Stimulated activated naive CD8-positive, alpha-beta T cell treated with anti-CD3 and anti-CD28 coated beads, Interleukin-15, amount 100 ng/mL, for 72 hours (primary cell): ENCODE results near the gene MAD1L1.
A peak's percentile ranks its signal among the peaks of the same experiment; 100 is the strongest.

Source experiments
- ATAC-seq: fragments of 150-1000 bp; cut with Tn5 transposase; 2 replicates; pipeline ENCODE4 v1.10.0; 2021; ENCODE audit warnings: mild to moderate bottlenecking, moderate library complexity
- DNase-seq, 2 donors: peaks; one replicate each; pipeline ENCODE4 v3.0.0; 2021 to 2022
- H3K27ac Mint-ChIP-seq, 2 donors: one replicate each; pipeline ENCODE4 v1.8.0; 2022; ENCODE audit warnings: mild to moderate bottlenecking in 2 of 2, mixed read lengths in 2 of 2, moderate library complexity in 2 of 2
- H3K27me3 Mint-ChIP-seq: one replicate; pipeline ENCODE4 v1.8.0; 2022; ENCODE audit warnings: mixed read lengths
- H3K4me1 Mint-ChIP-seq: one replicate; pipeline ENCODE4 v1.8.0; 2022; ENCODE audit warnings: mild to moderate bottlenecking, mixed read lengths
- H3K4me3 Mint-ChIP-seq, 2 donors: one replicate each; pipeline ENCODE4 v1.8.0; 2022; ENCODE audit warnings: mild to moderate bottlenecking in 2 of 2, mixed read lengths in 2 of 2, moderate library complexity in 1 of 2
- H3K9me3 Mint-ChIP-seq, 2 donors: one replicate each; pipeline ENCODE4 v1.8.0; 2022; ENCODE audit warnings: mixed read lengths in 2 of 2

Gene MAD1L1

DNA sequence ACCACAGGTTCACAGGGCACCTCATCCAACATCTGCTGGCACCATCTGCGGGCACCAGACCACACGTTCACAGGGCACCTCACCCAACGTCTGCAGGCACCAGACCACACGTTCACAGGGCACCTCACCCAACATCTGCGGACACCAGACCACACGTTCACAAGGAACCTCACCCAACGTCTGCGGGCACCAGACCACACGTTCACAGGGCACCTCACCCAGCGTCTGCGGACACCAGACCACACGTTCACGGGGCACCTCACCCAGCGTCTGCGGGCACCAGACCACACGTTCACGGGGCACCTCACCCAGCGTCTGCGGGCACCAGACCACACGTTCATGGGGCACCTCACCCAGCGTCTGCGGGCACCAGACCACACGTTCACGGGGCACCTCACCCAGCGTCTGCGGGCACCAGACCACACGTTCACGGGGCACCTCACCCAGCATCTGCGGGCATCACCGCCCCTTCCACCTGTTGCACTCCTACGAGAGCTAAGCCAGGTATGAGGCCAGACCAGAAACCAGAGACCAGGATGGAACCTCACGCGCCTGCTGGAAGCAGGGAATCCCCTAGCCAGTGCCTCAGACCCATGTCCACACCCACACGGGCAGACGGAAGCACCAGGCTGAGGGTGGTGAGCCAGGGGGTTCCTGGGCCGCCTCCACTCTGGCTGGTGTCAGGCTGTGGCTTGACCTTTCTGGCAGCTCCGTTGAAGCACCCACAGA, 182.8 kb downstream of the MAD1L1 start:
- ATAC-seq: peak; percentile 80
- Mint-ChIP-seq H3K27ac (no peak overlapping the region), H3K4me3 (no peak overlapping the region), H3K27me3 (no peaks in the 10 kb centered on the region), H3K4me1 (peaks cover 30% of the 10 kb centered on the region), H3K9me3 (no peaks in the 10 kb centered on the region)
- DNase-seq: peak; percentile 38 to 46

DNA sequence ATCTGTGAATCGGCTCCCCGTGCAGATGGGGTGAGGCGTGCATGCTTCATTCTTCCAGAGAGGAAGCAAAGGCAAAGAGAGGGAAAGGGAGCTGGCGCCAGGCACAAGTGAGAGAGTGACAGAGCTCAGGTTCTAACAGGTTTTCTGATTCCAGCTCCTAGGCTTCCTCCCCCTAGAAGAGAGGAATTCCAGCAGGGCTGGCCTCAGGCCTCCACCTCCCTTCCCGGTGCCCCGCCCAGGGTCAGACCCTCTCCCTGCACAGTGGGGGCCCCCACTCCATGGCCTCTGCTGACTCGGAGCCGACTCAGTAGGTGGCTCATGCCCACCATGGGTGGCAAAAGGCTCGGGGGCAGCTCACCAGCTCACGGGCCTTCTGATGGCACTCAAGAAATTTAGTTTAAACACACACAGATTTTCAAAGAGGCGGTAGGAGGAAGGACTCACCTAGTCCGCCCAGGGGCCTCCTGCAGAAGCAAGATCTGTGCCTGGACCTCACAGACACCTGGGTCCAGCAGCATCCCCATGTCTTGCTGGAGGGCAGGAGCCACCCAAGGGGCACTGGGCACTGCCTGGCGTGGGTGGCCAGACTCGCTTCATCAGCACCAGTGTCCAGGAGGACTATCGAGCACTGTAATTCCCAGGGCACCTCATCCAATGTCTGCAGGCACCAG, 183.5 kb downstream of the MAD1L1 start:
- ATAC-seq (no peak), DNase-seq (no peak)
- Mint-ChIP-seq H3K27me3 (no peaks in the 10 kb centered on the region), H3K4me1 (peaks cover 30% of the 10 kb centered on the region), H3K9me3 (no peaks in the 10 kb centered on the region), H3K27ac (no peak overlapping the region), H3K4me3 (no peak overlapping the region)

DNA sequence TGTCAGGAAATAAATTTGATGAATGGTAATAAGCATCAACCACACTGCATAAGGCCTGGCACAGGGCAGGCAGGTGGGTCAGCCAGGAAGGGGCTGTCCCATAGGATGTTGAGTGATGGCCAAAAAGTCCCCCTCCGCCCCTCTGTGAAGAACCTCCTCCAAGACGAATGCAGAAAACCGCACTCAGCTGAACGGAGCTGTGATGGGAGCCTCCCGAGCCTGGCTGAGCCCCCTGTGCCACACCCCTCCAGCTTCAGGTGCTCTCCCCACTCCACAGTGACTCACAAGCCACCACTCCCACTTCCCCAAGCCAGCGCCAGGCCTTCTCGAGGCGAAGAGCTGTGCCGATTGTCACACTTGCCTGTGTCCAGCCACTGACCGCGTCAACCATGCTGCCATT, 184.2 kb downstream of the MAD1L1 start:
- Mint-ChIP-seq H3K27ac (no peak overlapping the region), H3K4me1 (peaks cover 30% of the 10 kb centered on the region), H3K9me3 (no peaks in the 10 kb centered on the region), H3K4me3 (no peak overlapping the region), H3K27me3 (no peaks in the 10 kb centered on the region)
- DNase-seq (no peak), ATAC-seq (no peak)

DNA sequence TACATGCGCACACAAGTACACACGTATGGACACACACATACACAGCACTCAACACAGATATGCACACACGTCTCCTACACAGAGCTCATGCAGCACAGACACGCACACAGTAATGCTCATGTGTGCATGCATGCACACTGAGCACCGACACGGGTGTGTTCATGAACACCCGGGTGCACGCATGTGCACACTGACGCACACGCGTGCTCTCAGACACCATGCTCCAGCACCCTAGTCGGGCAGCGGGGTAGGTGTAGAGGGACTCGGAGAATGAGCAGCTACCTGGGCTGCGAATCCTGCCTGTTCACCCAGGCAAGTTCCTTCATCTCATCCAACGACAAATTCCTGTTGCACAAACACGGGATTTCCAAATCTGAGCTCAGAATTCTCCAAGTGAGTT, 184.7 kb downstream of the MAD1L1 start:
- ATAC-seq (no peak), DNase-seq (no peak)
- Mint-ChIP-seq H3K4me3 (no peak overlapping the region), H3K27me3 (no peaks in the 10 kb centered on the region), H3K9me3 (no peaks in the 10 kb centered on the region), H3K4me1 (peaks cover 30% of the 10 kb centered on the region), H3K27ac (no peak overlapping the region)

DNA sequence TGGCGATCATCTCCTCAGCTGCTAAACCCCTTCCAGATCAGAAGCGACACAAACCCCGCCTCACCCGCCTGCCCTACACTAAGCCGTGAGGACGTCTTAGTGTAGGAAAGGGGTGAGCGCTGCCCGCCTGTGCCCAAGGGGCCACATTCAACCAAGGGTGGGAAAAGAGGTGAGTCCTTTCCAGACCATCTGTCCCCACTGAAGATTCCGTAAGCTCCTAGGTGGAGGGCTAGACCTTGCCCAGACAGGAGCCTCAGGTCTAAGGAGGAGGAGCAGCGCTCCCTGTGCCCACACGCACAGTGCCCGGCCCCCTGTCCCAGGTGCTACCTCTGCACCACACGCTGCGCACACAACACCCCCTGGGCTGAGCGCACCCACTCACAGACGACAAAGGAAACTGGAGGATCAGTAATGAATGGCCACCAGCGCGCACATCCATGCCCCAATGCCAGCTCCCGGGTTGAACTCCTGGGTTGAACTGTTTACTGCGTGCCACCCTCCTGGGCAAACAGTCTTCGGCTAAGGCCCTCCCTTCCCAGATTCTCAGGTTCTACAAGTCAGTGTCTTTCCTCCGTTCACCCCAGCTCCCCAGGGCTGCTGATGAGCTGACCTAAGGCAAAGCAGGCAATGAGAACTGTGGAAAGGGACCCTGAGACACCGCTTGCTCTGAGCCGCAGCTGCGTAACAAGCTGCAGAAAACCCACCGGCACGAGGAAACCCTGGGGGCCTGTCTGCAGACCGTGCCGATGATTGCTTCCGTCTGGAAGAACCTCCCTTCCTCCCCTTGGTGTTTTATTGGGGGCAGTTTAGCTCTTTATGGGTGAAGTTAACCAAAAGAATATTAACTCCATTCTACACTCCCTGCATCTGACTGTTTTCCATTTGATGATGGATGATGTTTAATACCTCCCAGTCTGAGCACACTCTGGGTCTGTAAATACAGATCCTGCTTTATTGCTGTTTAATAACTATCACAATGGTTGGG, 185.9 kb downstream of the MAD1L1 start:
- no peaks in the 10 kb centered on the region for H3K27me3 Mint-ChIP-seq
- H3K27ac Mint-ChIP-seq: no peak overlapping the region
- no peaks in the 10 kb centered on the region for H3K9me3 Mint-ChIP-seq
- no peak for DNase-seq
- no peak overlapping the region for H3K4me3 Mint-ChIP-seq
- no peak for ATAC-seq
- H3K4me1 Mint-ChIP-seq: peaks cover 35% of the 10 kb centered on the region

DNA sequence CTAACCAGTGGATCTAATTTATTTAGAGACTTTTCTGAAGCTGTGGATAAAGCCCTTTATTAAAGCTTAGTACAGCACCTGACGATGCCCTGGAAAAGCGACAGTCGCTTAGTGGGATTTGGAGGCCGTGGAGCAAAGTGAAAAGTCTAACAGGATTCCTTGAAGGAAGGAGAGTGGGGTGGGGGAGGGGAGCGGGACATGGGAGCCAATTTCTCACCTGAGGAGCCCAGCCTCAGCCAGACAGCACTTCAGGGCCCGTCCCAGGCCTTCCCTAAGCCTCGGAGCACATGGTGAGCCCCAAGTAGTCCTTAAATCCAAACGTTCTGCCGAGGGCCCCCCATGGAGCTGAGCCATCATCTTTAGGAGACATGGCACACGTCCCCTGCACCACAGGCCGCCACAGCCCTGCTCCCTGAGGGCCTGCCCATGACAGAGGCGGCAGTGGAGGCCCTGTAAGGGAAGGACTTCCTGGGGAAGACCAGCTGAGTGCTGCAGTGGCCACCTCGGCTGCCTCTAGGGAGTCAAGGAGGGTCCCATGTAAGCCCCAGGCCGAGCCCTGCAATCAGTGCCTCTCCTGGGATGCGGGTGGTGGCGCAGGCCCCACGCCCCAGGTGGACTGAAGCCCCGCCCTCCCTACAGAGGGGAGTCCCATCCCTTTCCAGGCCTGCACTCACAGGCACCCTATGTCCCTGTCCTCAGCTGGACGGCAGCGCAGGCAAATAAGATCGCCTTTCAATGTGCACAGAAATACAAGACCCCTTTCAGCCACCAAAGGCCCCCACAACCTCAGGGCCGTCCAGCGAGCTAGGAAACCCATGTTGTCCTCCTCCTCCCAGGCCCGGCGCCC, 187.0 kb downstream of the MAD1L1 start:
- H3K4me3 Mint-ChIP-seq: no peak overlapping the region
- no peaks in the 10 kb centered on the region for H3K27me3 Mint-ChIP-seq
- no peak overlapping the region for H3K27ac Mint-ChIP-seq
- ATAC-seq: no peak
- H3K9me3 Mint-ChIP-seq: no peaks in the 10 kb centered on the region
- DNase-seq: no peak
- H3K4me1 Mint-ChIP-seq: peaks cover 39% of the 10 kb centered on the region

DNA sequence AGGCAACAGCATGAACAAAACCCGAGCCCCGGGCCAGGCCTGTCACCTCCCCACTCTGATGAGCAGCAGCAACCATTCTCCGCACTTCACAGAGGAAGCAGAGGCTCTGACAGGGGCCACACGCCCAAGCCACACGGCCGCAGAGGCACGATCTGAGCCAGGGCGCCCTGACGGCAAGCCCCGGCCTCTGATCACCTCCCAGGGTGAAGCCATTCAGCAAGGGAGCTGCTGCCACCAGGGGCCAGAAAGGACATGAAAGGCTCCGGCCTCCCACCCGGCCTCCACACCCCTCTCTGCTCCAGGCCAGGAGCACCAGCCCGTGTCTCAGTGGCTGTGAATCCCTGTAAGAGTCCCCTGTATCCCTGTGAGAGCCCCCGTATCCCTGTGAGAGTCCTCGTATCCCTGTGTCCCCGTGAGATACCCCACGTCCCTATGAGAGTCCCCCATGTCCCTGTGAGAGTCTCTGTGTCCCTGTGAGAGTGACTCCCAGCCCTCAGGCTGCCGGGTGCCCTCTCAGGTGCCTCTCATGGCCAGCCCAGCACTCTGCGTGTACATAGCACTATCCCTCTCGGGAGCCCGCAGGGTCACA, 187.8 kb downstream of the MAD1L1 start:
- Mint-ChIP-seq H3K4me3 (no peak overlapping the region), H3K27ac (no peak overlapping the region), H3K27me3 (no peaks in the 10 kb centered on the region), H3K4me1 (peaks cover 39% of the 10 kb centered on the region), H3K9me3 (no peaks in the 10 kb centered on the region)
- DNase-seq: no peak
- ATAC-seq: no peak

DNA sequence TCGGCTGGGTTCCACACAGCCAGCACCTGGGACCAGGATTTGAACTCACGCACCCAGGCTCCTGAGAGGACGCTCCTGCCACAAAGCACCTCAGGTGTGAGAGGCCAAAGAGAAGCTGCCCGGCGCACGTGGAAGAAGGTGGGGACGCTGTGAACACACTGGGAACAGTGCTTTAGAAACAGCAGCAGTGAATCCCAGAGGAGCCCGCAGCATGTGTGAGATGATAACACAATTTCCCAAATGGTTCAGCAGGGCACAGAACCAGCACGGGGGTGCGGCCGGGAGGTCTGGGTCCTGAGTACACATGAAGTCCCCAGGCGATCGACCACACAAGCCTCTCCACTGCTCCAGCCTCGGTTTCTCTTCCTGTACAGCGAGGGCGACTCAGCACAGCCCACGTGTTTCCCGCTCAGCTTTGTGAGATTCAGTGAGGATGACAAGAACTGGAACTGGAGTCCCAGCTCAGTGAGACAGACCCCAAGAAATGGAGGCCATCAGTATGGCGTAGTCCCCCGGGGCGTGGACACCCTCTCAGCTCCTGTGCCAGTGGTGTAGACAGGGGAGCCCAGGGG, 188.3 kb downstream of the MAD1L1 start:
- no peak overlapping the region for H3K27ac Mint-ChIP-seq
- no peaks in the 10 kb centered on the region for H3K9me3 Mint-ChIP-seq
- H3K27me3 Mint-ChIP-seq: no peaks in the 10 kb centered on the region
- H3K4me1 Mint-ChIP-seq: peaks cover 39% of the 10 kb centered on the region
- H3K4me3 Mint-ChIP-seq: no peak overlapping the region
- DNase-seq: no peak
- no peak for ATAC-seq

DNA sequence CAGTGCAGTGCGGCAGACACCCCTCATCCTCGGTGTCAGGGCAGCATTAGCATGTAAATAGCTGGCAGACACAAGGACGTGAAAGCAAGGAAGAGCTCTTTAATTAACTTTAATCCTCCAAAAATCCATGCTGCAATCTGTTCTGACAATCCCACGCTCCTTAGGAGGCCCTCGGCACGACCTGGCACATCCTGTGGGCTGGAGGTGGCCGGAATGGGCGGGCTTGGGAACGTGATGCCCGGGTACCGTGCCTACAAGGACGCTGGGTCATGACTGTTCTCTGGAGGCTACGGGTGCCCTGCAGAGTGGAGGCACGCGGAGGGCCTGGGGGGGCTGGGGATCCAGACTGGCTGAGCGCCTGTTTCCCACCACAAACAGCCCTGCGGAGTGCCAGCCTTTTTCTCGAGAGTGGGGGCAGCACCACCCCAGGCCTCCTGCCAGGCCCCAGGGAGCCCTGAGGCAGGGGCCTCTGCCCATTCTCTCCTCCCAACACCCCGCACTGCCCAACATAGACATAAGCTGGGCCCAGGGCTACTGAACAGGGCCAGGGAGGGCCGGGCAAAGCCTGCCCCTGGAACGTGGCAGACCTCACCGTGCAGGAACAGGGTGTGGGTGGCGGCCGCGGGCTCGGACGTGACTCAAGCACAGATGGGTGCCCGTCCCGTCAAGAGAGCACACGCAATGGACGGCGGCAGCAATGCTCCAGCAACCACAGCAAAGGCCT, 189.3 kb downstream of the MAD1L1 start:
- Mint-ChIP-seq H3K9me3 (no peaks in the 10 kb centered on the region), H3K4me1 (peaks cover 39% of the 10 kb centered on the region), H3K27ac (peak overlapping the region in 1 of 2 donors; percentile 29), H3K4me3 (no peak overlapping the region), H3K27me3 (no peaks in the 10 kb centered on the region)
- ATAC-seq (no peak), DNase-seq (no peak)

DNA sequence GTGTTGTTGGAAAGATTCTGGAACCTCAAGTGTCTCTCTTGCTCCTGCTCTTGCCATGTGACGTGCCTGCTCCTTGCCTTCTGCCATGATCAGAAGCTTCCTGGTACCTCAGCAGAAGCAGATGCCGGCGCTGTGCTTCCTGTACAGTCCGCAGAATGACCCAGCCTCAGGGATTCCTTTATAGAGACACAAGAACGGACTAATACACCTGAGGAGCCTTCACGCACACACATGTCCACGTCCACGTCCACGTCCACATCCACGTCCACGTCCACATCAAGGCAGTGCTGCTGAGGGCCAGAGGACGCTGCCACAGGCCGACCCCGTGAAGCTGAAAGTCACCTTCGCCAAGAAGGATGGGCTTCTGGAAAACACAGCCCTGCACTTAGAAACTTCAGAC, 190.1 kb downstream of the MAD1L1 start:
- Mint-ChIP-seq H3K9me3 (no peaks in the 10 kb centered on the region), H3K4me3 (no peak overlapping the region), H3K27ac (no peak overlapping the region), H3K27me3 (no peaks in the 10 kb centered on the region), H3K4me1 (peaks cover 47% of the 10 kb centered on the region)
- no peak for ATAC-seq
- no peak for DNase-seq

DNA sequence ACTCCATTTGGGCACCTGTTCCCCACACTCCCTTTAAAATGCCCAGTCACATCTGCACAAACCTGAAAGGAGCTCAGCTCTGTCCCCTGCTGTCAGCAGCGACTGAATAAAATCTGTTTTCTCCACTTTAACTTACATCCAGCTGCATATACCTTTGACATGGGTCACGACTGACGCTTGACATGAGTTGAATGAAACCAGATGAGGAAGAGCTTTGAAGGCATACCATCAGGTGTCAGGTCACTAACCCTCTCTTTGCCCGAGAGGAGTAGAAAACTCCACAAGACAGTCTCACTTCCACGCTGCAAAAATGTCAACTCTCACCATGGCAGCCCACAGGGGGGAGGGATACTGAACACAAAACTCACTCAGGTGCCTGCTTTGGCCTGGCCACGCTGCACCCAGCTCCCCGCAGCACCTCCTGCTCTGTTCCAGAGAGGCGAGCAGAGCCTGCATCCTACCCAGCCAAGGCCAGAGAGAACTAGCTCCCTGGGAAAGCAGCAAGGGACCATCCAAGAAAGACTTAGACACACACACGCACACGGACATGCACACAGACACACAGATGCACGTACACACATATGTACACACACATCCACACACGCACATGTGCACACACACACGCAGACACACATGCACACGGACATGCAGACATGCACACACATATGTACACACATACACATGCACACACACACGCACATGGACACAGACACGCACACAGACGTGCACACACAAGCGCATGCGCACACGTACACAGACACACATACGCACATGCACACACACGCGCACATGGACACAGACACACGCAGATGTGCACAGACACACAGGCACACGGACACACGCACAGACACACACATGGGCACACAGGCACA, 191.0 kb downstream of the MAD1L1 start:
- DNase-seq (no peak), ATAC-seq (no peak)
- Mint-ChIP-seq H3K9me3 (no peaks in the 10 kb centered on the region), H3K4me3 (no peak overlapping the region), H3K4me1 (peaks cover 56% of the 10 kb centered on the region), H3K27me3 (no peaks in the 10 kb centered on the region), H3K27ac (peak overlapping the region in 1 of 2 donors; percentile 17)

DNA sequence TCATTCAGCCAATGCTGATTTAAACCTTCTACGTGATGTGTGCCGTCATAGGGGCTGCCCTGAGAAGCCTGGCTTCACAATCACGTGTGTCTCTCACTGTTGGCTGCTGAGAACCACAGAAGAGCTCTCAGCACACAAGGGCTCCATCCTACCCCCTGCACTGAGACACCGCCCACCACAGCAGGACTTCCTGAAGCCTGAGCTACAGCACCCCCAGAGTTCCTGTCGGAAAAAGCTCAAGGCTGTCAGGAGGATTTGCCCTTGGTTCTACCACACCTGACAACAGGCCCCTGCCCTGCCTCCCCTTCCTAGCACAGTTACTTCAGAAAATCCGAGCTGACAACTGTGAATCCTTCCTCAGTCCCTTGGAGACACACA, 191.9 kb downstream of the MAD1L1 start:
- peak overlapping the region in 1 of 2 donors; percentile 66 for H3K27ac Mint-ChIP-seq
- ATAC-seq (peak; percentile 58), DNase-seq (no peak)
- H3K4me3 Mint-ChIP-seq: peak overlapping the region in 1 of 2 donors; percentile 36
- H3K9me3 Mint-ChIP-seq: no peaks in the 10 kb centered on the region
- H3K27me3 Mint-ChIP-seq: no peaks in the 10 kb centered on the region
- peaks cover 63% of the 10 kb centered on the region for H3K4me1 Mint-ChIP-seq

DNA sequence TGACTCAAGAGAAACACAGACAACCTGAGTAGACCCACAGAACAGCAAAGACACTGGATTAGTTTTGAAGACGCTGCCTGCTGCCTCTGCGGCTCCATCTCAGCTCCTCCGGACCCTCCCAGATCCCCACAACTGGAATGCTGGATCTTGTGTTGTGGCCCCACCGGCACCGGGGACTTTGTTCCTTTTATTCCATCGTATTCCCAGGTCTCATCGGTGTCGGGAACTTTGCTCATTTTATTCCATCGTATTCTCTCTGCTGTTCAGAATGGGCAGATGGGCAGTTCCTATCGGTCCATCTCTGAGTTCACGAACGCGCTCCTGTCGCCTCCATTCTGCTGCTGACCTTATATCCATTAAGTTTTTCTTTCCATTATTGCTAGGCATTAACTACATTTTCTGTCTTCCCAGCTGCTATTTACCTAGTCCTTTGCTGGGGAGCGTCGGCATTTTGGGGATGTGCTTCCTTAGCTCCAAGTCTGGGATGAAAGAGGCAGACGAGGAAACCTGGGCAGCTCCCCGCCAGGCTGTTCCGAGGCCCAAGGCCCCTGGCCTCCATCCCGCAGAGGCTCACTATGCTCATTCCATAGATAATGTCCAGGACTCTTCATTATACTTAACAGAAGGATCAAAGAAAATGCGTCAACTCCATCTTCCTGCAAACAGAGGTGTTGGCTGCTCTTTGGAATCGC, 192.4 kb downstream of the MAD1L1 start:
- no peak for ATAC-seq
- H3K27me3 Mint-ChIP-seq: no peaks in the 10 kb centered on the region
- H3K9me3 Mint-ChIP-seq: no peaks in the 10 kb centered on the region
- peaks cover 63% of the 10 kb centered on the region for H3K4me1 Mint-ChIP-seq
- no peak for DNase-seq
- peak overlapping the region in 1 of 2 donors; percentile 66 for H3K27ac Mint-ChIP-seq
- peak overlapping the region in 1 of 2 donors; percentile 36 for H3K4me3 Mint-ChIP-seq
